HG03558 (cell line): Measurements from ENCODE around the gene FFAR1.

Experiments
- ATAC-seq: cut with Tn5 transposase; IDR thresholded peaks from one replicate; pipeline ENCODE4 v1.9.1; 2021; ENCODE audit warnings: moderate number of reproducible peaks; ENCODE audit not compliant: unreplicated experiment; ENCODE audit errors: extremely low read depth

FFAR1 gene

DNA sequence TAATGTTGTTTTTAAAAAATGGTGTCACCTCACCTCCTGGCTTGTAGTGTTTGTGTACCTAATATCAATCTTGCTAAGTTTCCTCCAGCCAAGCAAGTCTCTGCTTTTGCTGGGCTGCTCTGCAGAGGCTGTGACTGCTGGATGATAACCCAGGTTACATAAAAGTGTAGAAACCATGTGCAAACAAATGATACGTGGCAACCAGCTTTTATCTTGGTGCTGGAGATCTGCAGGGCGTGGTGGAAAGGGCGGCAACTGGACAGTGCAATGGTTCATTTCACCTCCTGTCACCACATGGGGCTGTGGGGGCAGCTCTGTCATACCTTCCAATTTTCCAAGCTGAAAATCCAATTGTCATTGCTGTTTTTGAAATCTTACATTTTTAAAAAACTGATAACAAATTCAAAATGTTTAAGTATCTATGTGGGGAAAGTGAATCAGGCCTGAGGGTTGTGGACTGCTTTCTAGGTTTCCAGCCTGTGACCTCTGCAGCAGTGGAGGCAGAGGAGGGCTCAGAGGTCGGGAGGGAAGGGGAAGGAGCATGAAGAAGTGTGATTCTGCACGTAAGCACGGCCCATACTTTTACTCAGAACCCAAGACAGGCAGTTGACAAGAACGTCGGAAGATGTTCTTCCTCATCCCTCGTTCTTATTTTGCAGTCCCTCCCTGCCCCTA, 32.9 kb downstream of the FFAR1 start:
- no peak for ATAC-seq

DNA sequence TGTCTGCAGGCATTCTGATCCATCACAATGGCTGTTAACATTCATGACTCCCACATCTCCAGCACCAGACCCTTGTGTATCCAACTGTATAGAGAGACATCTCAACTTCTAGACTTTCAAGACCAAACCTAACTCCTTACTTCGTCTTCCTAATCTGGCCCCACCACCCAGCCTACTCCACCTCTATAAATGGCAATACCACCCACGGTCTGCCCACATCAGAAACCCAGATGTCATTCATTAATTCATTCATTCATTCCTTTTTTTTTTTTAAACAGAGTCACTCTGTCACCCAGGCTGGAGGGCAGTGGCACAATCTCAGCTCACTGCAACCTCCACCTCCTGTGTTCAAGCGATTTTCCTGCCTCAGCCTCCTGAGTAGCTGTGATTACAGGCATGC, 33.6 kb downstream of the FFAR1 start:
- ATAC-seq: no peak

DNA sequence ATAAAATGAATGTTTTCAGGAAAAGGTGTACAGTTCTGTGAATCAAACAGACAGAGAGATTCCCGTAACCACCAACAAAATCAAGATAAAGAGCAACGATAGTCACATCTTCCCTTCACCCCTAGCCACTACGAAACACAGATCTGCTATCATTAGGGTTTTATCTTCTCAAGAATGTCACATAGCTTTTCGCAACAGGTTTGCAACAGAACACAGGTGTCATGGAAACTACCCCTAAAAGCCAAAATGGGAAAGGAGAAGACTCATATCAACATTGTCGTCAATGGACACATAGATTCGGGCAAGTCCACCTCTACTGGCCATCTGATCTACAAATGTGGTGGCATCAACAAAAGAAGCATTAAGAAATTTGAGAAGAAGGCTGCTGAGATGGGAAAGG, 34.2 kb downstream of the FFAR1 start:
- ATAC-seq: no peak

DNA sequence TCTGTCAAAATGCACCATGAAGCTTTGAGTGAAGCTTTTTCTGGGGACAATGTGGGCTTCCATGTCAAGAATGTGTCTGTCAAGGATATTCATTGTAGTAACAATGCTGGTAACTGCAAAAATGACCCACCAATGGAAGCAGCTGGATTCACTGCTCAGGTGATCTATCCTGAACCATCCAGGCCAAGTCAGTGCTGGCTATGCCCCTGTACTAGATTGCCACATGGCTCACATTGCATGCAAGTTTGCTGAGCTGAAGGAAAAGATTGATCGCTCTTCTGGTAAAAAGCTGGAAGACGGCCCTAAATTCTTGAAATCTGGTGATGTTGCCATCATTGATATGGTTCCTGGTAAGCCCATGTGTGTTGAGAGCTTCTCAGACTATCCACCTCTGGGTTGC, 35.8 kb downstream of the FFAR1 start:
- ATAC-seq: no peak

DNA sequence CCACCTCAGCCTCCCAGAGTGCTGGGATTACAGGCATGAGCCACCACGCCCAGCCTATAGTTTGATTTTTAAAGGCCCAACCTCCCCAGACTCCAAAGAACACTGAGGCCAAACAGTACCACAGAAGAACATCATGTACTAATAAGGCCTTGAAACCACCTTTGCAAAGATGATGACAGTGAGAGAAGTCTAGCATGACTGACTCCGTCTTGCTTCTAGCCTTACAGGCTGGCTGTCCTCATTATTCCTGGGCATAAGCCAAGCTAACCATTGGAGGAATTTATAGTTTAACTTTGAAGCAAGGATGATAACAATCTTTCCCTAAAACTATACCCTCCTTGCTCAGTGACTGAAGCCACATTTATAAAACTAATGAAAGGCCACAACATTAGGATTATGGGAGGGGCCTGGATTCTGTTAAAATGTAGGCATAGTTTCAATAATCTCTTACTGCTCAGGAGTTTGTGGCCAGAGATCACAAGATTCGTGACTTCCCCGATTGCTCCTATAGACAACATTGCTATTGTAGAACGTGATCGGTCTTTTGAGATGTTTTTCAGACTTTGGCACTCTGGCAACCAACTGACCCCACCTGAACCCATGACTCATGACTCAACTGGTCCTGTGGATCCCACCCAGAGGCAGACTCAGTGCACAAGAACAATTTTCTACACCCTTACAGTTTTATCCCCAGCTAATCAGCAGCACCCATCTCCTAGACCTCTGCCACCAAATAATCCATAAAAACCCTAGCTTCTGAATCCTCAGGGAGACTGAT, 40.8 kb downstream of the FFAR1 start:
- no peak for ATAC-seq

DNA sequence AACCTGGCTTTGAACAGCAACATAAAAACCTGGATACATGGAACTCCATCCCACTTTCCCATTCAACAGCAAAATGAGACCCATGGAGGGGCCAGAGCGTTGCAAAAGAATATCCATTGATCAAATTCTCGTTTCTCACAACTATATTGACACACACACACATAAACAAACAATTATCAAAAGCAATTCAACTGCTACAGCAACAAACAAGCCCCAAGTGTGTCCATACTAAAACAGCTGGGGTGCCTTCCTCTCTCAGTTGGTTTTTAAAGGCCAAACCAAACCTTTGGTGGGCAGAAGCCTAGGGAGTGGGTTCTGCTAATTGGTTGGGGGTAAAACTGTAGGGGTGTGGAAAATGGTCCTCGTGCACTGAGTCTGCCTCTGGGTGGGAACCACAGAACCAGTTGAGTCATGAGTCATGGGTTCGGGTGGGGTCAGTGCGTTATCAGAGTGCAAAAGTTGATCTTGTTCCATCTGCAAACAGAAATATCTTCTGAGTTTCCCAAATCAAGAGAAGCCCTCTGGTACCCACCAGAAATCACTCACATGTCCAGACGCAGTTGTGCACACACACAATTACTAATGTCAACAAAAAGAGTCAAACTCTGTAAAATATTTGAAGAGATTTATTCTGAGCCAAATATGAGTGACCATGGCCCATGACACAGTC, 41.6 kb downstream of the FFAR1 start:
- no peak for ATAC-seq

DNA sequence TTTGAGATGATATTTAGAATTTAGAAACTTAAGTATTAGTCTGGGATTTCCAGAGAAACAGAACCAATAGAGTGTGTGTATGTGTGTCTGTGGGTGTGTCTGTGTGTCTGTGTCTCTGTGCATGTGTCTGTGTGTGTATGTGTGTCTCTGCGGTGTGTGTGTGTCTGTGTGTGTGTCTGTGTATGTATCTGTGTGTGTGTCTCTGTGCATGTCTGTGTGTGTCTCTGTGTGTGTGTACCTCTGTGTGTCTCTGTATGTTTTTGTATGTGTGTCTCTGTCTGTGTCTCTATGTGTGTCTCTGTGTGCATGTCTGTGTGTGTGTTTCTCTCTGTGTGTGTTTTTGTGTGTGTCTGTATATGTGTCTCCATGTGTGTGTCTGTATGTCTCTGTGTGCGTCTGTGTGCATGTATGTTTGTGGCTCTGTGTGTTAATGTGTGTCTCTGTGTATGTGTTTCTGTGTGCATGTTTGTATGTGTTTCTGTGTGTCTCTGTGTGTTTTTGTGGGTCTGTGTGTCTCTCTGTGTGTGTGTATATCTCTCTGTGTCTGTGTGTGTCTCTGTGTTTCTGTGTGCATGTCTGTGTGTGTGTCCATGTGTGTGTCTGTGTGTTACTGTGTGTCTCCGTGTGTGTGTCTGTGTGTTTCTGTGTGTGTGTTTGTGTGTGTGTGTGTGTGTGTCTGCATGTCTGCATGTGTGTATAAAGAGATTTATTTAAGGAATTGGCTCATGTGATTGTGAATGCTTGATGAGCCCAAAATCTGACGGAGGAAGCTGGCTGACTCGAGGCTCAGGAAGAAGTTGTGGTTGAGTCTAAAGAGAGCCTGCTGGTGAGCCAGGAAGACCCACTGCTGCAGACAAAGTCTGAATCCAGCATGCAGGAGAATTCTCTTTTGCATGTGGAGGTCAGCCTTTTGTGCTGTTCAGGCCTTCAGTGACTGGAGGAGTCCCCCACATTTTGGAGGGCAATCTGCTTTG, 45.3 kb downstream of the FFAR1 start:
- ATAC-seq: no peak

DNA sequence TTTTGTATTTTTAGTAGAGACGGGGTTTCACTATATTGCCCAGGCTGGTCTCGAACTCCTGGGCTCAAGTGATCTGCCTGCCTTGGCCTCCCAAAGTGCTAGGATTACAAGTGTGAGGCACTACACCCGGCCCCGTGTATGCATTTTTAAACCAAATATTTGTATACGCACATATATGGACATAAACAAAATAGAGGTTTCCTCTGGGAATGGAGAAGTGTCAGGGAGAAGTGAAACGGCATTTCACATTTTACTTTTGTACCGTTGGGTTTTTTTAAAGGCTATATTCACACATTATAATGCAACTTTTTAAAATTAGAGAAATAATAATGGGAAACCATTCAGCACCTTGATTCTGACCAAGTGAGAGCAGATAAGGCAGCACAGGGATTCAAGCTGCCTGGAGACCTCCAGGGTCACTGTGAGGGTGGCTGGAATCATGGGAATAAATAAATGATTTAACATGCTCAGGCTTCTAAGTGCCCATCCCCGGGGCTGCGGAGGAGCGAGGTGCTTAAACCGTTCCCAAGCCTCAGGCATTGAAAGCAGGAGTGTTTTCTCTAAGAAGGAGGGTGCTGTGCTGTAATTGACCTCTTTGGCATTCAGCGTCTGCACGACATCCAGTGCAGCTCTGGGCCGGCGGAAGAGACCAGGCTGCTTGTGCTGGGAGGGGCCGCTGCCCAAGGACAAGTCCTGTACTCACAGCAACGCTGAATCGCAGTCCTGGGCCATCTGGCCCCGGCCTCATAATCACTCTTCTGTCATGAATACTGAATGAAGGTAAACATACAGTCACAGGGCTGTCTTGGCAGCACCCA, 47.9 kb downstream of the FFAR1 start:
- ATAC-seq: no peak

DNA sequence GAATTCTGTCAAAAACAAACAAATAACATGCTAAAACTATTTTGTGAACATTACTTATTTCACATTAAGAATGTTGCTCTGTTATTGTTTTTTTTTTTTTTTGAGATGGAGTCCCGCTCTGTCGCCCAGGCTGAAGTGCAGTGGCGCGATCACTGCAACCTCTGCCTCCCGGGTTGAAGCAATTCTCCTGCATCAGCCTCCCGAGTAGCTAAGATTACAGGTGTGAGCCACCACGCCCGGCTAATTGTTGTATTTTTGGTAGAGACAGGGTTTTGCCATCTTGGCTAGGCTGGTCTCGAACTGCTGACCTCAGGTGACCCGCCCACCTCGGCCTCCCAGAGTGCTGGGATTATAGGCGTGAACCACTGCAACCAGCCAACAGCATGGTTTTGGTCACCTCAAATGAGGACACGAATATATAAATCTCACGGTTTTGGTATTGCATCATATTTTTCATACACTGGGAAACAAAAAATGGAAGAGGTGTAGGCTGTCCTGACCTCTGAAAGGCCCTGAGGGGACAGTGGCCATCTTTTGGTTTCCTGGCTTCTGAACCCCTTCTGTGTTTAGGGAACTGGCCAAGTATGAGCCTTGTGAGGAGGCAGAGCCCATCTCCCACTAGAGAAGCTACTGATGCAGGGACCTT, 48.7 kb downstream of the FFAR1 start:
- ATAC-seq: no peak

DNA sequence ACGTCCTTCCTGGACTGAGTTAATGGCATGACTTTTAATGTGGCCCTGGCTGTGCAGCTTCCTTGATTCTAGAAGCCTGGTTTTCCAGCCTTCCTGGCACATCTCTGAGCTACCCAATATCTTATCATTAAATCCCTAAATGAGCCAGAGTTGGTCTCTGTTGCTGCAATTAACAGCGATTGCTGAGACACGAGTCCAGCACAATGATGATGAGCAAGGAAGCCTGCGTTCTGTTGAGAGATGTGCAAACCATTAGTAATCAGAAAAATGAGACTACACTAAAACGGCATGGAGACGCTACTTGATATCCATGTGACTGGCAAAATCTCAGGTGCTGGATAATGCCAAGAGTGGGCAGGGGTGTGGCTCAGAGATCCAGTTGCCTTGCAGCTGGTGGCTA, 49.4 kb downstream of the FFAR1 start:
- no peak for ATAC-seq
